ENCODE results near the gene RAB36. TPM values are rescaled to one million over a fixed set of nuclear protein-coding genes. Genes with fewer than 3 reads are reported as not detected.

The RAB36 gene
- total RNA-seq, 4 donors from 2014 or later: 1.2 to 3.6 (median 1.8) TPM

- no peak for DNase-seq (ENCODE audit: low spot score in 2 of 2)
- no peak overlapping the region for H3K4me3 ChIP-seq (ENCODE audit: low read depth, poor library complexity, severe bottlenecking)
- 86 to 94% methylated on average over 7 of the region's 7 CpGs for whole genome bisulfite sequencing, 2 donors
- intact Hi-C loops (cut with DNase I; ENCODE audit: low total_unique reads): no loop called here
- TF ChIP-seq POLR2A (IDR thresholded peaks at IDR 0.05) (no peak), CTCF (IDR thresholded peaks at IDR 0.05) (no peak)
Observed at GRCh38 chr22:23153994-23154393, 8.7 kb downstream of the RAB36 start.

GRCh38 chr22:23154461-23154860, 9.2 kb downstream of the RAB36 start:
- 86 to 94% methylated on average over 5 of the region's 5 CpGs for WGBS, 2 donors
- DNase-seq (ENCODE audit: low spot score in 2 of 2): no peak
- intact Hi-C loops (cut with DNase I; ENCODE audit: low total_unique reads): no loop called here
- TF ChIP-seq CTCF (IDR thresholded peaks at IDR 0.05): no peak
- TF ChIP-seq POLR2A (IDR thresholded peaks at IDR 0.05): no peak
- H3K4me3 ChIP-seq (ENCODE audit: low read depth, poor library complexity, severe bottlenecking): no peak overlapping the region

- WGBS, 2 donors: 94 to 97% methylated on average over 3 of the region's 3 CpGs
- no peak for TF ChIP-seq POLR2A (IDR thresholded peaks at IDR 0.05)
- no peak for TF ChIP-seq CTCF (IDR thresholded peaks at IDR 0.05)
- intact Hi-C loops (cut with DNase I; ENCODE audit: low total_unique reads): no loop called here
Observed at GRCh38 chr22:23155143-23155542, 9.9 kb downstream of the RAB36 start.

GRCh38 chr22:23155831-23156230, 10.6 kb downstream of the RAB36 start:
- 87 to 92% methylated on average over 8 to 9 of the region's 9 CpGs for WGBS, 2 donors
- no peak for DNase-seq (ENCODE audit: low spot score in 2 of 2)
- no peak overlapping the region for H3K4me3 ChIP-seq (ENCODE audit: low read depth, poor library complexity, severe bottlenecking)
- intact Hi-C loops (cut with DNase I; ENCODE audit: low total_unique reads): no loop called here
- no peak for TF ChIP-seq POLR2A (IDR thresholded peaks at IDR 0.05)
- no peak for TF ChIP-seq CTCF (IDR thresholded peaks at IDR 0.05)

More at GRCh38 chr22:23155143-23155542, 9.9 kb downstream of the RAB36 start:
- DNase-seq (ENCODE audit: low spot score in 2 of 2): no peak
- no peak overlapping the region for H3K4me3 ChIP-seq (ENCODE audit: low read depth, poor library complexity, severe bottlenecking)

GRCh38 chr22:23156286-23156685, 11.0 kb downstream of the RAB36 start:
- no peak overlapping the region for H3K4me3 ChIP-seq (ENCODE audit: low read depth, poor library complexity, severe bottlenecking)
- no peak for DNase-seq (ENCODE audit: low spot score in 2 of 2)
- intact Hi-C loops (cut with DNase I; ENCODE audit: low total_unique reads): no loop called here
- WGBS, 2 donors: 62 to 63% methylated on average over 8 of the region's 8 CpGs
- TF ChIP-seq POLR2A (IDR thresholded peaks at IDR 0.05) (no peak), CTCF (IDR thresholded peaks at IDR 0.05) (no peak)

All from lower leg skin (tissue), 4 donors.